Renal cortex interstitium (tissue), 11 donors: Measurements from ENCODE around the gene WTAP. TPM values are rescaled to one million over a fixed set of nuclear protein-coding genes. Genes with fewer than 3 reads are reported as not detected.

Experiments
- DNase-seq, 11 donors: peaks; one replicate each; pipeline ENCODE4 v3.0.0-alpha.2; 2013; ENCODE audit warnings: low read depth in 9 of 11, low spot score in 4 of 11; ENCODE audit errors: extremely low read depth in 1 of 11
- polyA plus RNA-seq, 3 donors: library from polyadenylated mRNA; unstranded; fragments of 120-200 nt; gene quantifications; one replicate each; pipeline ENCODE4 v1.2.1, GENCODE V29; 2013; ENCODE audit not compliant: insufficient read length in 3 of 3

WTAP gene
- polyA plus RNA-seq, 3 donors, result 123 to 146 (median 125) TPM

DNA sequence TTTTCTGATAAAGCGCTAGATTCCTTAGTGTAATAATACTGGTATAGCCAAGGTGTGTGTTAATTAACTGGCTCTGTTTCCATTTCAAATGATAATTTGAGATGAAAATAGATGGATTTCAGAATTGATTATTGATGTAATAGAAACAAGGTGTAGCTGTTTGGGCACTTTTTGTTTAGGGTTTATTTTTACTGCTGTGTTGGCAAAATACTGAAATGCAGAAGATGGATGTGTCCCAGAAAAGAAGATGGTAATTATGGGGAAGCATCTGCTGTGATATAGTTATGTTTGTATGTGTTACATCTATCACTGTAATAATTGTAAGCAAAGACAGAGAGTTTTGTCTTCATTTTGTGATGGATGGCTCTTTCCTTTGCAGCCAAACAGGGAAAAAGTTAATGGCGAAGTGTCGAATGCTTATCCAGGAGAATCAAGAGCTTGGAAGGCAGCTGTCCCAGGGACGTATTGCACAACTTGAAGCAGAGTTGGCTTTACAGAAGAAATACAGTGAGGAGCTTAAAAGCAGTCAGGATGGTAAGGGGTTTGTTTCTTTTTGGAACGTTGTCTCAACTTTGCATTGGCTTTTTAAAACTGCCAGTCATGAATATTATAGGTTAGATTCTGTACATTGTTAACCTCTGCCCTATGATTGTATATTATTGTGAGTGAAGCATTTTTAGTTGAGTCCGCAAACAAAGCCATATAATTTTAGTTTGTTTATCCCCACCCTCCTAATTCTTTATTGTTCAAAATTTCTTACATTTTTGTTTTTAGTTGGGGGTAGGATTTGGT lies 26.0 kb downstream of the WTAP start:
- DNase-seq, result no peak

DNA sequence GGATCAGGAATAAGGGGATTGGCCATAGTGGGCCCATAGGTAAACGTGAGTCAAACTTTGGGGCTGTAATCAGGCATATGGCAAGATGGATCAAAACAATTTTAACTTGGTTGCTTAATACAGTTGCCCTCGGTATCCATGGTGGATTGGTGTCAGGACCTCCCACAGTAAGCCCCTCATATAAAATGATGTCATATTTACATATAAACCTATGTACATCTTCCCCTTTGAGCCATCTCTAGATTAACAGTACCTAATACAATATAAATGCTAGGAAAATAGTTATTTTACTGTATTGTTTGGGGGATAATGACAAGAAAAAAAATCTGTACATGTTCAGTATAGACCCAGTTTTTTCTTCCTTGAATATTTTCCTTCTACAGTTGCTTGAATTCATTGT lies 27.1 kb downstream of the WTAP start:
- DNase-seq, result no peak

DNA sequence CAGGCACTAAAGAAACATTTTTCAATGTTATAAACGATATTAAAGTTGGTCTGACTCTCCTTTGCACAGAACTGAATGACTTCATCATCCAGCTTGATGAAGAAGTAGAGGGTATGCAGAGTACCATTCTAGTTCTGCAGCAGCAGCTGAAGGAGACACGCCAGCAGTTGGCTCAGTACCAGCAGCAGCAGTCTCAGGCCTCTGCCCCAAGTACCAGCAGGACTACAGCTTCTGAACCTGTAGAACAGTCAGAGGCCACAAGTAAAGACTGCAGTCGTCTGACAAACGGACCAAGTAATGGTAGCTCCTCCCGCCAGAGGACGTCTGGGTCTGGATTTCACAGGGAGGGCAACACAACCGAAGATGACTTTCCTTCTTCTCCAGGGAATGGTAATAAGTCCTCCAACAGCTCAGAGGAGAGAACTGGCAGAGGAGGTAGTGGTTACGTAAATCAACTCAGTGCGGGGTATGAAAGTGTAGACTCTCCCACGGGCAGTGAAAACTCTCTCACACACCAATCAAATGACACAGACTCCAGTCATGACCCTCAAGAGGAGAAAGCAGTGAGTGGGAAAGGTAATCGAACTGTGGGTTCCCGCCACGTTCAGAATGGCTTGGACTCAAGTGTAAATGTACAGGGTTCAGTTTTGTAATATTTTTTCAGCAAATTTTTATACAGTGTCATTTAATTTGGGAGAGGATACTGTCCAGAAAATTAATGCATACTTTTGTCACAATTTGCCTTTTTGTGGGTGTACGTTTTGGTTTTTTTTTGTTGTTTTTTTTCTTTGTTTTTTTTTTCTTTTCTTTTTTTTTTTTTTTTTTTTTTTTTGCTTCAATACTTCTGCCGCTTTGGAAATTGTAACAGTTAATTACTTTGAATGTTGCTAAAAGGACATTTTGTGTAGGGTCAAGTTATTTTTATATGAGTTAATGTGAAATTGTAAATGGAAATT lies 27.9 kb downstream of the WTAP start:
- DNase-seq, result no peak

DNA sequence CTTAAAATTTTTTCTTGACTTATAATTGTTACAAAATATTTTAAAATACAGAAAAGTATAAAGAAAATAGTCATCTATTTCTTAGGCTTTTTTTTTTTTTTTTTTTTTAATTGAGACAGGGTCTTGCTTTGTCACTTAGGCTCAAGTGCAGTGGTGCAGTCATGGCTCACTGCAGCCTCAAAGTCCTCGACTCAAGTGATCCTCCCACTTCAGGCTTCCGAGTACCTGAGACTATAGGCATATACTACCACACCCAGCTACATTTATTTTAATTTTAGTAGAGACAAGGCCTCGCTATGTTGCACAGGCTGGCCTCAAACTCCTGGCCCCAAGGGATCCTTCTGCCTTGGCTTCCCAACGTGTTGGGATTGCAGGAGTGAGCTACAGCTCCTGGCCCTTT lies 29.2 kb downstream of the WTAP start:
- DNase-seq, result no peak

DNA sequence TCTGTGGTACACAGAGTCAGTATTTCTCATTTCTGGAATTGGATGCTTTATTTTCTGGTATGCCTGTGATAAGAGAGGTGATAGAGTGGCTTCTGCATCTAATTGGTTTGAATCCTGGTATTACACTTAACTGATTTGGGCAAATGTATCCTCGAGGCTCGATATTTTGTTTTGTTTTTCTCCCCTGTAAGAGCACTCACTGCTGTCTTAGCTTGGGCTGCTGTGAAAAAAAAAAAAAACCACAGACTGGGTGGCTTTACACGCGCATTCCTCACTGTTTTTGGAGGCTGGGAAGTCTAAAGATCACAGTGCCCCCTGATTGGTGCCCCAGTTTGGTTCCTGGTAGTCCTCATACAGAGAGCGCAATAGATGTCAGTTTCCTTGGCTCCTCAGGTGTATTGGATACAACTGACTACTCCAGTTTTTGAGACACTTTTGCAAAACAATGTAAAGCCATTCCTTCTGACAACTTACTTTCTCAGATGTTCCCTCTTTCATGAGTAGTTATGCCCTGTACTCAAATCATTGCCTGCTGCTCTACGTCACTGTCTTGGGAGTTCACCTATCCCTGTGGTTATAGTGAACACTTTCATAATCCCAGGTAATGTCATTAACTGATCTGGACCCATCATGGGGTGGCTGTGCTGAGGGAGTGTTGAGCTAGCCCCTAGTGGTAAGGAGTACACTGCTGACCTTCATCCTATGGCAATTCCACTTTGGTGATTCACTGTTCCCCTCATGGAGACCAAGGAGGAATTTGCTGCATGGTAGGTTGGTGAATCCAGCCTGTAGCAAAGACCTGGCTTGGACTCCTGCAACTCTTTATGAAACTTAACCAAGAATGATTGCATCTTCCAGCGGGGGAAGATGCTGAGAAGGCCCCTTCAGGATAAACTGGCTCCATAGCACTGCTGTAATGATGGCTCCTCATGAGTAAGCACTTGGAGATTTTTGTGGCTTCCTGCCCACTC lies 31.0 kb downstream of the WTAP start:
- no peak for DNase-seq

DNA sequence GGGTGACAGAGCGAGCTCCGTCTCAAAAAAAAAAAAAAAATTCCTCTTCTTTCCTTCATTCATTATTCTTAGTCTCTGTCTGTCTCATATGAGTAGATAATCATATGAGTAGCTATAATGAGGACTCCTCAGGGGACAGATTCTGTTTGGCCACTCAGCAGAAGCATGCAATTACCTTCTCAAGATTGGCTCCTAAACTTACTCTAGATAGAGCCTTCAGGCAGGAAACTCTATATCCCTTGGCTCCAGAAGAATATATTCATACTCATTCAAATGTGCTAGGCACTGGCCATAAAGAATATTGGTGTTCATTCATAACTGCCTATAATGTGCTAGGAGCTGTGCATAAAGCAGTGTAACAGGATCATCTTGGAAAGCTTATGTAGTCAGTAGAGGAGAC lies 32.3 kb downstream of the WTAP start:
- no peak for DNase-seq

DNA sequence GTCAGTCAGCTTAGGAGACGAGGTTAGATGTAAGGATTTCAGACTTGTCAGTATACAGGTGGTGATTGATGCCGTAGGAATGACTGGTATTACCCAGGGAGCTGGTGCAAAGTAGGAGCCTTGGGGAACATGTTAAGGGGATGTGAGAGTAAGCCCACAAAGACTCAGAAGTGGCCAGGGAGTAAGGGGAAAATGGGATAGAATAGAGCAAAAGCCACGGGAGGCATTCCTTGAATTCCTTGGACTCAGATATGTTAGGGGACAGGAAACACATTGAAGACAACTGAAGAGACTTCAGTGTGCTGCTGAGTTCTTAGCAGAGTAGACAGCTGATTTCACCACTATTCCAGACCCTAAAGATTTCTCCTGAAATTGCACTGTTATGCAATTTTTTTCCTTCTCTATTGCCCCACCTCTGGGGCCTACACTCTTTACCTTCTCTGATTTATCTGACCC lies 33.3 kb downstream of the WTAP start:
- peak in 1 of 11 donors; percentile 2 for DNase-seq

DNA sequence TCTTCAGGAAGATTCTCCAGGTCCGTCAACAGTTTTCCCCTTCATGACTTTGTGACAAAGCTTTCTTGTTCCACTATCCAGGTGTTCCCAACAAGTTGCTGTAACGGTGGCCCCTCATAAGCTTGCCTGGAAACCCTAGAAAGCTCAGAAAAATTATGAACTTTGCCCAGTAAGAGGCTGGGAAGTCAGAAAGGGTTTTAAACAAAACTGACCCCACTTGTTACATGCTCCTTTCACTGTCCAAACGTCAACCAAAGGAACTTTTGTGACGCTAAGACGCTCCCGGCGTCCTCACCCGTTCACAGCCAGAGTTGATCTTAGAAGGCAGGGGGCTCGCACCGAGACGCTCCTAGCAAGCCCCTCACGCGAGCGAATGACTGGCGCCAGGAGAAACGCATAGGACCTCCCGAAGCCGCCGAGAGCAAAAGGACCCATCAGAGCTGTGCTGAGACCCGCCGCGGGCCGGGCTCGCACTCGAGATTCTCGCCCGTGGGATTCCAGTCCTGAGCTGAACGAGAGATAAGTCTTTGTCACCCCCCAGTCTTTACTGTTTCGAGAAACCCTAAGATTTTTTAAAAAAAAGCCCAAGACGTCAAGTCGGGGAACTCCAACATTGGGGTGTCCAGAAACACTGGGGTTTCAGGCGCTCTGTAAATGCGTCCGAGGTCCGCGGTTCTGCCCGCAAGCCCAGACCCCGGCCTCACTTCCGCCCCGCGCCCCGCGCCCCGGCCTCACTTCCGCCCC lies 34.0 kb downstream of the WTAP start:
- peak in 8 of 11 donors; percentile 5 to 27 (median 12) for DNase-seq

DNA sequence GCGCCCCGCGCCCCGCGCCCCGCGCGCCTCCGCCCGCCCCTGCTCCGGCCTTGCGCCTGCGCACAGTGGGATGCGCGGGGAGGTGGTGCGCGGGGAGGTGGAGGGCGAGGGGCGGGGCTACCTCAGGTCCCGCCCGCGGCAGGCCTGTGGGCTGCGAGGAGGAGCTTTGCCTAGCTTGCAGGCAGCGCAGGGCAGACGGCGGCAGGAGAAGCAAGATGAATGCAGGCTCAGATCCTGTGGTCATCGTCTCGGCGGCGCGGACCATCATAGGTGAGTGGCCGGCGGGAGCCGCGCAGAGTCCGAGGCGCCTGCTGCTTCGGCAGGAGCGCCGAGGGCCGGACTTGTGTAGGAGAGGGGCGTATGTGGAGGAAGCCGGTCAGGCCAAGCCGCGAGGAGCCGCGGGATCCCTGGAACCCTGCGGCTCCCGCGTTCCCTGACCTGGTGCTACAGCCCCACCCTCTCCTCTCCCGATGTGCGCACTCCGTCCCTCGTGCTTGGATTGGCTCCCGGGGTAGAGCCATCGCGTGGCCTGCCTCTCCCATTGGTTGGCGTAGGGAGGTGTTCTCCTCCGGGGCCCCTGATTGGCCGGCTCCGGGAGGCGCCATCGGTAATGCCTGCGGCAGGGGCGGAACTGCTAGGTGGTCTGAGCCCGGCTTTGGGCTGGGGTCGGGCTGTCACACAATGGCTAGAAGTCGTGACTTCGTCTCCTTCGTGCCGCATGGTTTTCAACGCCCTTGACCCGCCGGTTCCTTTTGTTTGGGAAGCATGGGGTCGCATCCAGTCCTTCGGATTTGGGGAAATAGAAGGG lies 34.8 kb downstream of the WTAP start, which contains the start of gene ACAT2:
Gene ACAT2 (plus strand): TSS at position 173 of the 808 bp plus-strand sequence. CDS start 43 bp downstream, at position 216.
- peak; percentile 76 to 92 (median 87) for DNase-seq

DNA sequence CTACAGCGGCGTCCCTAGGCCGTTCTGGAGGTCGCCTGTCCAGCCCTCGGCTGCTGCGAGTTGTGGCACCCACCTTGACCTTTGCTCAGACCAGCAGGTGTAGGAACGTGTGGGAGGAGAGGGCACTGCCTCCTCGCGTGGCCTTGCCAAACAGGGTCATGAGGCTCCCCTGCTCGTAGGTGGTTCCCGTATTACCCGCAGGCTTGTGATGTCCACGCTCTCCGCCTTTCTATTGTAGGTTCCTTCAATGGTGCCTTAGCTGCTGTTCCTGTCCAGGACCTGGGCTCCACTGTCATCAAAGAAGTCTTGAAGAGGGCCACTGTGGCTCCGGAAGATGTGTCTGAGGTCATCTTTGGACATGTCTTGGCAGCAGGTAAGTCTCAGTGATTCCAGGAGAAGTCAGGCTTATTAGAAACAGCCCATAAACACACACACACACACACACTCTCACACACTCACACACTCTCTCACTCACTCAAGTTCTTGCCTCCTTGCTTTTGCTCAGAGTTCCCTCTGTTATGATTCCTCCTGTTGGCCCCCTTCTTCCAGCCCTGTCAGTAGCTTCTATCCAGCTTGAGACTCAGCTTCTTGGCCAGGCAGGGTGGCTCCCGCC lies 35.5 kb downstream of the WTAP start:
- DNase-seq, result no peak

DNA sequence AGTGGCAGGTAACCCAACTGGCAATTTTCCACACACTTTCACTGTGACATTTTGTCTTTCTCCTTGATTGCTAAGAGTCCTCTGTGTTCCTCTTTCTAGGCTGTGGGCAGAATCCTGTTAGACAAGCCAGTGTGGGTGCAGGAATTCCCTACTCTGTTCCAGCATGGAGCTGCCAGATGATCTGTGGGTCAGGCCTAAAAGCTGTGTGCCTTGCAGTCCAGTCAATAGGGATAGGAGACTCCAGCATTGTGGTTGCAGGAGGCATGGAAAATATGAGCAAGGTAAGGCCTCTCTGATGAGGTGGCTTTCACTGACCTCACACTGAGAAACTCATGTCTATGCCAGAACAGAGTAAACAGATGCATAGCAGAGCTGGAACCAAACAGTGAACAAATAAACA lies 39.6 kb downstream of the WTAP start:
- no peak for DNase-seq

DNA sequence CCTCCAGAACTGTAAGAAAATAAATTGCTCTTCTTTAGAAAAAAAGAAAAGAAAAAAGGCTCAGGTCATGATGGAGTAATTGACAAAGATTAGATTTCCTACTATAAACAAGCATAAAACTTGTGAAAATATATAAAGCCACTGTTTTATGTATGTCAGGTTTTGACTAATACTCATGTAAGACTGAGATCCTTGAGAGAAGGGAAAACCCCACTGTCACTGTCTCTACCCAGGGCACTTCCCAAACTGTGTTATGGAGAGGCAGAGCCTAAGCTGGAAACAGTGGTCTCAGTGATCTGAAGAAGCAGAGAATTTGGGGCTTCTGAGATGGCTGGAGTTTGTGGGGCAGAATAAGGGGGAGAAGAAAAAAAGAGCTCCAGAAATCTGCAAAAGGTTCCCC lies 42.2 kb downstream of the WTAP start:
- DNase-seq, result no peak

DNA sequence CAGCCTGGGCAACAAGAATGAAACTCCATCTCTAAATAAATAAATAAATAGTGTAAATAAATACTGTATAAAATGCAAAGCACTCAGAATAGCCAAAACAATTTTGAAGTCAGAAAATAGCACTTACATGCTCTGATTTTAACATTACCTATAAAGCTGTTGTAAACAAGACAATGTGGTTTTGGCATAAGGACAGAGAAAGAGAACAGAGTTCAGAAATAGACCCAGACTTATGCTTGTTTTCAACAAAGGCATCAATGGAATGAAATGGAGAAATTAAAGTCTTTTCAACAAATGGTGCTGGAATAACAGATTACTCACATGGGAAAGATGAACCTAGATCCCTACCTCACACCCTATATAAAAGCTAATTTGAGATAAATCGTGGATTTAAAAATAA lies 44.9 kb downstream of the WTAP start:
- no peak for DNase-seq

DNA sequence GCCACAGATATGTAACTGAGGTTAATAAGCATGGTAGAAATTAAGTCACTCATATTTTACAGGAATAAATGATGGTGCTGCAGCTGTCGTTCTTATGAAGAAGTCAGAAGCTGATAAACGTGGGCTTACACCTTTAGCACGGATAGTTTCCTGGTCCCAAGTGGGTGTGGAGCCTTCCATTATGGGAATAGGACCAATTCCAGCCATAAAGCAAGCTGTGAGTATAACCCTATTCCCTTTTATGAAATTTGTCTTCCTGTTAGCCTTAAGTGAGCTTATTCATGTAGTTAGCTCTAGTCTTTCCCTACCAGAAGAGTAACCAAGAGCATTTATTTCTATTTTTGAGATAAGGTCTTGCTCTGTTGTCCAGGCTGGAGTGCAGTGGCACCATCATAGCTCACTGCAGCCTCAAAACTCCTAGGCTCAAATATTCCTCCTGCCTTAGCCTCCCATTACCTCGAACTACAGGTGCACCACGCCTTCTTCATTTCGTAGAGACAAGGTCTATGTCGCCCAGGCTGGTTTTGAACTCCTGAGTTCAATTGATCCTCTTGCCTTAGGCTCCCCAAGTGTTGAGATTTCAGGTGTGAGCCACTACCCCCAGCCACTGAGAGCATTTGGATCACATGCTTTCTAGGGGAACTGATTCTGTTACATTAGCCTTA lies 50.1 kb downstream of the WTAP start:
- no peak for DNase-seq

DNA sequence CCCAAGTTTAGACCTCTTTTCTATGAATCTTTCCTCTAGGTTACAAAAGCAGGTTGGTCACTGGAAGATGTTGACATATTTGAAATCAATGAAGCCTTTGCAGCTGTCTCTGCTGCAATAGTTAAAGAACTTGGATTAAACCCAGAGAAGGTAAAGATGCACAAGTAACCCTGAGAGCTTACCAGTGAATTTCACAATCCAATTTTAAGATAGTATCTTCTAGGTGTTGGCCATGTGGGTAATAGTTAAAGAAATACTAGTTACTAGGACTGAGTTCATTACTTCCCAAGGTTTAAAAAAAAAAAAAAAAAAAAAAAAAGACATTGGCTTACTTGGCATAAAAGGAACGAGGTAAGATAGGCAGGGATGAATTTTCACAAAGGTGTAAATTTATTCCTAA lies 50.8 kb downstream of the WTAP start:
- no peak for DNase-seq

DNA sequence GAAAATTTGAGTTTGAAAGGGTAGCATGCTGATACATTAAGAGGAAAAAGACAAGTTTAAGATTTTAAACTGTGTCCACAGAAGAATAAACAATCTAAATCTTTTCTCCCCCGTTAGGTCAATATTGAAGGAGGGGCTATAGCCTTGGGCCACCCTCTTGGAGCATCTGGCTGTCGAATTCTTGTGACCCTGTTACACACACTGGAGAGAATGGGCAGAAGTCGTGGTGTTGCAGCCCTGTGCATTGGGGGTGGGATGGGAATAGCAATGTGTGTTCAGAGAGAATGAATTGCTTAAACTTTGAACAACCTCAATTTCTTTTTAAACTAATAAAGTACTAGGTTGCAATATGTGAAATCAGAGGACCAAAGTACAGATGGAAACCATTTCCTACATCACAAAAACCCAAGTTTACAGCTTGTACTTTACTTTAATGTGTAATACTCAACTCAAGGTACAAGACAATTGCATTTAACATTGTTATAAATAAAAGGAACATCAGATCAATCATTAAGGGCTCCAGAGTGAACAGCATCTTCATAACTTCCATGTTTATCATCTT lies 51.3 kb downstream of the WTAP start:
- no peak for DNase-seq
